SU-DHL-6 (cell line): ENCODE measurements around the gene SLC44A3.

Experiments used
- H2AFZ ChIP-seq: fragments of 200-600 bp; sonication (generic); 2 replicates; pipeline ENCODE4 v1.6.1; 2014; ENCODE audit warnings: low read depth, mild to moderate bottlenecking, moderate library complexity, mixed read lengths, antibody characterized with exemption, low read length; ENCODE audit not compliant: severe bottlenecking
- H3F3A ChIP-seq: fragments of 200-600 bp; shearing (Covaris generic); 2 replicates; pipeline ENCODE4 v1.6.0; 2016; ENCODE audit warnings: antibody characterized with exemption, mild to moderate bottlenecking; ENCODE audit not compliant: insufficient read depth
- H3K27ac ChIP-seq: fragments of 200-600 bp; sonication (generic); 2 replicates; pipeline ENCODE4 v1.5.1; 2016; ENCODE audit warnings: low read depth, mild to moderate bottlenecking, low read length, moderate library complexity, mixed read lengths
- H3K27me3 ChIP-seq: fragments of 200-600 bp; sonication (generic), shearing (Covaris generic); 2 replicates; pipeline ENCODE4 v1.6.0; 2014; ENCODE audit warnings: mild to moderate bottlenecking, low read length
- H3K36me3 ChIP-seq: fragments of 200-600 bp; sonication (generic); 2 replicates; pipeline ENCODE4 v1.6.1; 2014; ENCODE audit warnings: mild to moderate bottlenecking, low read length, mixed read lengths
- H3K4me2 ChIP-seq: fragments of 300-600, 200-600 bp; shearing (Covaris generic), sonication (generic); 2 replicates; pipeline ENCODE4 v1.6.0; 2014; ENCODE audit warnings: low read length, low read depth, mild to moderate bottlenecking; ENCODE audit not compliant: poor library complexity, severe bottlenecking
- H3K4me3 ChIP-seq: fragments of 200-600 bp; sonication (generic); 2 replicates; pipeline ENCODE4 v1.5.1; 2014; ENCODE audit warnings: antibody characterized with exemption, low read length, mild to moderate bottlenecking, mixed read lengths; ENCODE audit not compliant: insufficient read depth, poor library complexity, severe bottlenecking
- H3K79me2 ChIP-seq: fragments of 200-600 bp; sonication (generic); 2 replicates; pipeline ENCODE4 v1.6.1; 2014; ENCODE audit warnings: mild to moderate bottlenecking, low read length, moderate library complexity; ENCODE audit not compliant: insufficient read depth
- H3K9ac ChIP-seq: fragments of 200-600 bp; sonication (generic); 2 replicates; pipeline ENCODE4 v1.7.0; 2014; ENCODE audit warnings: mild to moderate bottlenecking, low read length
- H3K9me2 ChIP-seq: fragments of 200-600 bp; sonication (generic); replicated peaks from 2 replicates; pipeline ENCODE4 v1.6.1; 2014; ENCODE audit warnings: low read length; ENCODE audit not compliant: insufficient read depth
- H3K9me3 ChIP-seq: fragments of 200-600 bp; sonication (generic); 2 replicates; pipeline ENCODE4 v1.6.1; 2014; ENCODE audit warnings: low read length, mixed read lengths; ENCODE audit not compliant: insufficient read depth
- H4K20me1 ChIP-seq: fragments of 200-600 bp; sonication (generic); 2 replicates; pipeline ENCODE4 v1.6.1; 2014; ENCODE audit warnings: low read depth, mild to moderate bottlenecking, antibody characterized with exemption, low read length, moderate library complexity, mixed read lengths
- EZH2phosphoT487 ChIP-seq: fragments of 200-600 bp; sonication (generic), shearing (Covaris generic); conservative IDR thresholded peaks from 2 replicates; pipeline ENCODE4 v1.6.1; 2018; ENCODE audit warnings: mild to moderate bottlenecking, antibody characterized with exemption, low read length, moderate library complexity, mixed read lengths
- TF ChIP-seq, protein P1 (sequence below): fragments of 200-600 bp; sonication (generic); IDR thresholded peaks from one replicate; pipeline ENCODE4 v1.5.1; 2017; ENCODE audit warnings: antibody characterized with exemption, mild to moderate bottlenecking, low read length, moderate library complexity; ENCODE audit not compliant: insufficient read depth, poor library complexity, severe bottlenecking

SLC44A3 gene

DNA sequence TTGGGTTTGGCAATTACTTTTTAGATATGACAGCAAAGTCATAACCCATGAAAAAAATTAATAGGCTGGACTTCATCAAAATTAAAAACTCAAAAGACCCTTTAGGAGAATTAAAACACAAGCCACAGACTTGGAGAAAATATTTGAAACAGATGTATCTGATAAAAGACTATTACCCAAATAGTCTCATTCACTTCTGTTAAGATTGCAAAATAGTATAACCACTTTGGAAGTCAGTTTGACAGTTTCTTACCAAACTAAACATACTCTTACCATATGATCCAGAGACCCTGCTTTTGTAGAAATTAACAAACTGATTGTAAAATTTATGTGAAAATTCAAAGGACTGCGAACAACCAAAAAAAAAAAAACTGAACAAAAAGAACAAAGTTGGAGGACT lies 32.5 kb upstream of the SLC44A3 start:
- Histone ChIP-seq H3K9ac (no peak overlapping the region), H3K4me2 (no peak overlapping the region), H3K36me3 (no peaks in the 10 kb centered on the region), H3K9me2 (no peaks in the 10 kb centered on the region), H3F3A (no peaks in the 10 kb centered on the region), H3K4me3 (no peak overlapping the region), H2AFZ (no peak overlapping the region), H3K27ac (no peak overlapping the region), H4K20me1 (no peaks in the 10 kb centered on the region), H3K9me3 (no peaks in the 10 kb centered on the region), H3K27me3 (no peaks in the 10 kb centered on the region), H3K79me2 (no peaks in the 10 kb centered on the region)
- TF ChIP-seq, protein P1, sequence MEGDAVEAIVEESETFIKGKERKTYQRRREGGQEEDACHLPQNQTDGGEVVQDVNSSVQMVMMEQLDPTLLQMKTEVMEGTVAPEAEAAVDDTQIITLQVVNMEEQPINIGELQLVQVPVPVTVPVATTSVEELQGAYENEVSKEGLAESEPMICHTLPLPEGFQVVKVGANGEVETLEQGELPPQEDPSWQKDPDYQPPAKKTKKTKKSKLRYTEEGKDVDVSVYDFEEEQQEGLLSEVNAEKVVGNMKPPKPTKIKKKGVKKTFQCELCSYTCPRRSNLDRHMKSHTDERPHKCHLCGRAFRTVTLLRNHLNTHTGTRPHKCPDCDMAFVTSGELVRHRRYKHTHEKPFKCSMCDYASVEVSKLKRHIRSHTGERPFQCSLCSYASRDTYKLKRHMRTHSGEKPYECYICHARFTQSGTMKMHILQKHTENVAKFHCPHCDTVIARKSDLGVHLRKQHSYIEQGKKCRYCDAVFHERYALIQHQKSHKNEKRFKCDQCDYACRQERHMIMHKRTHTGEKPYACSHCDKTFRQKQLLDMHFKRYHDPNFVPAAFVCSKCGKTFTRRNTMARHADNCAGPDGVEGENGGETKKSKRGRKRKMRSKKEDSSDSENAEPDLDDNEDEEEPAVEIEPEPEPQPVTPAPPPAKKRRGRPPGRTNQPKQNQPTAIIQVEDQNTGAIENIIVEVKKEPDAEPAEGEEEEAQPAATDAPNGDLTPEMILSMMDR = no peak

DNA sequence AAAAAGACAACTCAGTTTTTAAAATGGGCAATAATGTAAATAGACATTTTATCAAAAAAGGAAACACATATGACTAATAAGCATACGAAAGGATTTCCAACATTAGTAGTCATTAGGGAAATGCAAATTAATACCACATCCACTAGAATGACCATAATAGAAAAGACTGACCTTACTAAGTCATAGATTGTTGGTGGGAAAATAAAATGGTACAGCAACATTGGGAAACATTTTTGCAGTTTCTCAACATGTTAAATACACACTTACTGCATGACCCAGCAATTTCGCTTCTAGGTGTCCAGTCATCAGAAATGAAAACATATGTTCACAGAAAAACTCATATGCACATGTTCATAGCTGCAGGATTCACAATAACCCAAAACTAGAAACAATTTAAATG lies 29.9 kb upstream of the SLC44A3 start:
- H3K36me3 ChIP-seq = no peaks in the 10 kb centered on the region
- H3K4me2 ChIP-seq = no peak overlapping the region

DNA sequence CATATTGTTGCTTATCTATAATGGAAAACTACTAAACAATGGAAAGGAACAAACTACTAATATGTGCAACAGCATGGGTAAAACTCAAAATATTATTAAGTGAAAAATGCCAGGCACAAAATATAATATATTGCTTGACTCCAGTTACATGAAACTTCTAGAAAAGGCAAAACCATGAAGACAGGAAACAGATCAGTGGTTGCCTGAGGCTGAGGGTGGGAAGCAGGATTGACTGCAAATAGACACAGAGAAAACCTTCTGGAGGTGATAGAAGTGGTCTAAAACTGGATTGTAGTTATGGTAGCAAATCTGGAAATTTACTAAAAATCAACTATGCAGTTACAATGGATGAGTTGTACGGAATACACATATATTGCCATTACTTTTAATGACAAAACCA lies 29.5 kb upstream of the SLC44A3 start:
- Histone ChIP-seq H3K27me3 (no peaks in the 10 kb centered on the region), H3K36me3 (no peaks in the 10 kb centered on the region), H3K27ac (no peak overlapping the region), H3K4me2 (no peak overlapping the region), H2AFZ (no peak overlapping the region), H3K9me2 (no peaks in the 10 kb centered on the region), H3K79me2 (no peaks in the 10 kb centered on the region), H3F3A (no peaks in the 10 kb centered on the region), H3K9ac (no peak overlapping the region), H3K9me3 (no peaks in the 10 kb centered on the region), H4K20me1 (no peaks in the 10 kb centered on the region), H3K4me3 (no peak overlapping the region)
- TF ChIP-seq, protein P1 = no peak
- TF ChIP-seq EZH2phosphoT487 = no peak

More for the DNA sequence above, 29.9 kb upstream of the SLC44A3 start:
- H4K20me1 ChIP-seq = no peaks in the 10 kb centered on the region
- no peak overlapping the region for H3K9ac ChIP-seq
- H2AFZ ChIP-seq = no peak overlapping the region
- no peaks in the 10 kb centered on the region for H3F3A ChIP-seq
- H3K4me3 ChIP-seq = no peak overlapping the region
- no peak overlapping the region for H3K27ac ChIP-seq
- H3K9me3 ChIP-seq = no peaks in the 10 kb centered on the region
- H3K9me2 ChIP-seq = no peaks in the 10 kb centered on the region
- H3K79me2 ChIP-seq = no peaks in the 10 kb centered on the region
- TF ChIP-seq EZH2phosphoT487 = no peak
- TF ChIP-seq, protein P1 = no peak
- no peaks in the 10 kb centered on the region for H3K27me3 ChIP-seq
